CD4-positive, alpha-beta T cell treated with Interleukin-6 for 4 hours (primary cell): Measurements from ENCODE around the gene DEAF1.

Experiments
- DNase-seq: peaks from one replicate; pipeline ENCODE4 v3.0.0-alpha.2; 2020; ENCODE audit warnings: mixed read lengths

Gene DEAF1

GRCh38 chr11:608791-609251 is 86.2 kb downstream of the DEAF1 start:
- DNase-seq, result no peak

- DNase-seq, result no peak
Observed at GRCh38 chr11:607971-608659, 86.9 kb downstream of the DEAF1 start.

- DNase-seq, result no peak
Observed at GRCh38 chr11:607020-607780, 87.8 kb downstream of the DEAF1 start.

- no peak for DNase-seq
Observed at GRCh38 chr11:606245-606644, 88.8 kb downstream of the DEAF1 start.

- DNase-seq, result no peak
Observed at GRCh38 chr11:605286-606129, 89.5 kb downstream of the DEAF1 start.

- no peak for DNase-seq
Observed at GRCh38 chr11:603154-603553, 91.9 kb downstream of the DEAF1 start.

- no peak for DNase-seq
Observed at GRCh38 chr11:601573-602245, 93.3 kb downstream of the DEAF1 start.

- DNase-seq, result no peak
Observed at GRCh38 chr11:598005-598680, 96.9 kb downstream of the DEAF1 start.

- DNase-seq, result no peak
Observed at GRCh38 chr11:597166-597725, 97.8 kb downstream of the DEAF1 start.

GRCh38 chr11:596374-596773 is 98.6 kb downstream of the DEAF1 start:
- DNase-seq, result no peak

- DNase-seq, result no peak
Observed at GRCh38 chr11:595400-595799, 99.6 kb downstream of the DEAF1 start.
